Activated T-cell treated with anti-CD3 and anti-CD28 coated beads for 24 hours (primary cell): ENCODE data around the gene MYH7.
"Not testable (repeated sequence)": the region's sequence is repeated elsewhere in the genome, so short reads cannot be mapped to it uniquely, and the experiment has no call there.

ENCODE experiments used
- DNase-seq: peaks from one replicate; pipeline ENCODE4 v3.0.0-alpha.2; 2020; ENCODE audit warnings: low read depth

Gene MYH7

GRCh38 chr14:23435543-23436326 lies at the start of gene MYH7:
MYH7 (minus strand) TSS chr14:23435660; CDS start chr14:23433732, 1,928 bp downstream.
- DNase-seq = no peak

- DNase-seq = no peak
Measured at GRCh38 chr14:23483236-23483854, 47.9 kb upstream of the MYH7 start.

GRCh38 chr14:23482823-23483148 lies 47.3 kb upstream of the MYH7 start:
- no peak for DNase-seq

- DNase-seq = no peak
Measured at GRCh38 chr14:23481979-23482822, 46.7 kb upstream of the MYH7 start.

- DNase-seq = no peak
Measured at GRCh38 chr14:23481362-23481970, 46.0 kb upstream of the MYH7 start.

GRCh38 chr14:23478109-23478759 lies 42.8 kb upstream of the MYH7 start:
- peak; percentile 24 for DNase-seq

GRCh38 chr14:23470947-23471346 lies 35.5 kb upstream of the MYH7 start:
- no peak for DNase-seq

- no peak for DNase-seq
Measured at GRCh38 chr14:23469906-23470403, 34.5 kb upstream of the MYH7 start.

- peak; percentile 90 for DNase-seq
Measured at GRCh38 chr14:23469127-23469905, 33.9 kb upstream of the MYH7 start, which contains the start of gene NGDN. NGDN (plus strand) TSS chr14:23469703; CDS start chr14:23469716, 13 bp downstream.

- no peak for DNase-seq
Measured at GRCh38 chr14:23468704-23469126, 33.3 kb upstream of the MYH7 start.

GRCh38 chr14:23465261-23465660 lies 29.8 kb upstream of the MYH7 start:
- no peak for DNase-seq

GRCh38 chr14:23464700-23465099 lies 29.2 kb upstream of the MYH7 start:
- no peak for DNase-seq

GRCh38 chr14:23460960-23461359 lies 25.5 kb upstream of the MYH7 start:
- DNase-seq = no peak

- no peak for DNase-seq
Measured at GRCh38 chr14:23457587-23458445, 22.4 kb upstream of the MYH7 start.

GRCh38 chr14:23456883-23457586 lies 21.6 kb upstream of the MYH7 start:
- DNase-seq = not testable (repeated sequence)

GRCh38 chr14:23454445-23454856 lies 19.0 kb upstream of the MYH7 start:
- no peak for DNase-seq

- no peak for DNase-seq
Measured at GRCh38 chr14:23452237-23452636, 16.8 kb upstream of the MYH7 start.

GRCh38 chr14:23450379-23450778 lies 14.9 kb upstream of the MYH7 start:
- no peak for DNase-seq

- DNase-seq = no peak
Measured at GRCh38 chr14:23449314-23449713, 13.9 kb upstream of the MYH7 start.
